Measurements from ENCODE around the gene CCDC197. TPM values are rescaled to one million over a fixed set of nuclear protein-coding genes. Genes with fewer than 3 reads are reported as not detected.

The CCDC197 gene
- total RNA-seq, 4 donors from 2014 or later = not detected

- no peak for DNase-seq (ENCODE audit: extremely low spot score)
- TF ChIP-seq POLR2AphosphoS5 (IDR thresholded peaks at IDR 0.05) (no peak), POLR2A (IDR thresholded peaks at IDR 0.05; ENCODE audit: low read depth) (no peak), EP300 (IDR thresholded peaks at IDR 0.05) (no peak), CTCF (IDR thresholded peaks at IDR 0.05) (no peak)
- Histone ChIP-seq H3K4me1 (peaks cover 56 to 92% (median 88%) of the 10 kb centered on the region in 4 donors), H3K27ac (replicated peaks in 1 of 4) (peak overlapping the region; percentile 78 to 94 (median 90)), H3K9me3 (no peaks in the 10 kb centered on the region), H3K27me3 (no peaks in the 10 kb centered on the region), H3K36me3 (peaks cover 0 to 48% (median 27%) of the 10 kb centered on the region in 4 donors), H3K4me3 (peak overlapping the region in 1 of 4 donors; percentile 16)
- intact Hi-C loops (cut with DNase I) = no loop called here
- WGBS = 61% methylated on average over 18 of the region's 19 CpGs
Observed at GRCh38 chr14:93954900-93955849, 41.9 kb upstream of the CCDC197 start.

- H3K9me3 ChIP-seq = no peaks in the 10 kb centered on the region
- DNase-seq (ENCODE audit: extremely low spot score) = no peak
- H3K36me3 ChIP-seq = peaks cover 0 to 48% (median 21%) of the 10 kb centered on the region in 4 donors
- no peak for TF ChIP-seq POLR2AphosphoS5 (IDR thresholded peaks at IDR 0.05)
- TF ChIP-seq CTCF (IDR thresholded peaks at IDR 0.05) = no peak
- TF ChIP-seq EP300 (IDR thresholded peaks at IDR 0.05) = no peak
- no peak for TF ChIP-seq POLR2A (IDR thresholded peaks at IDR 0.05; ENCODE audit: low read depth)
- intact Hi-C loops (cut with DNase I) = no loop called here
- WGBS = 56% methylated on average over 7 of the region's 8 CpGs
- H3K4me1 ChIP-seq = peaks cover 56 to 96% (median 91%) of the 10 kb centered on the region in 4 donors
- H3K27ac ChIP-seq (replicated peaks in 1 of 4) = peak overlapping the region; percentile 78 to 94 (median 90)
- no peaks in the 10 kb centered on the region for H3K27me3 ChIP-seq
- no peak overlapping the region for H3K4me3 ChIP-seq
Observed at GRCh38 chr14:93955850-93956481, 41.1 kb upstream of the CCDC197 start.

- H3K27ac ChIP-seq (replicated peaks in 1 of 4) = peak overlapping the region; percentile 78 to 94 (median 90)
- H3K27me3 ChIP-seq = no peaks in the 10 kb centered on the region
- 35% methylated on average over 10 of the region's 14 CpGs for WGBS
- H3K4me1 ChIP-seq = peaks cover 56 to 92% (median 88%) of the 10 kb centered on the region in 4 donors
- no peak overlapping the region for H3K4me3 ChIP-seq
- no peaks in the 10 kb centered on the region for H3K9me3 ChIP-seq
- DNase-seq (ENCODE audit: extremely low spot score) = no peak
- intact Hi-C loops (cut with DNase I) = no loop called here
- peaks cover 0 to 49% (median 23%) of the 10 kb centered on the region in 4 donors for H3K36me3 ChIP-seq
- TF ChIP-seq POLR2AphosphoS5 (IDR thresholded peaks at IDR 0.05) = peak in 1 of 2 donors; percentile 39
- no peak for TF ChIP-seq CTCF (IDR thresholded peaks at IDR 0.05)
Observed at GRCh38 chr14:93956514-93957332, 40.4 kb upstream of the CCDC197 start.

GRCh38 chr14:93957333-93957710, 39.8 kb upstream of the CCDC197 start:
- H3K4me1 ChIP-seq = peaks cover 56 to 90% (median 84%) of the 10 kb centered on the region in 4 donors
- H3K27me3 ChIP-seq = no peaks in the 10 kb centered on the region
- no peak for TF ChIP-seq POLR2A (IDR thresholded peaks at IDR 0.05; ENCODE audit: low read depth)
- TF ChIP-seq POLR2AphosphoS5 (IDR thresholded peaks at IDR 0.05) = peak in 1 of 2 donors; percentile 48
- intact Hi-C loops (cut with DNase I) = no loop called here
- no peaks in the 10 kb centered on the region for H3K9me3 ChIP-seq
- H3K36me3 ChIP-seq = peaks cover 0 to 46% (median 24%) of the 10 kb centered on the region in 4 donors
- 88% methylated on average over 6 of the region's 7 CpGs for WGBS
- no peak for DNase-seq (ENCODE audit: extremely low spot score)
- no peak overlapping the region for H3K4me3 ChIP-seq
- H3K27ac ChIP-seq (replicated peaks in 1 of 4) = peak overlapping the region; percentile 78 to 94 (median 90)

Measured in esophagus muscularis mucosa (tissue), 4 donors.